Subcutaneous adipose tissue (tissue), 4 donors: ENCODE measurements around the gene PPAN. TPM values are rescaled to one million over a fixed set of nuclear protein-coding genes. Genes with fewer than 3 reads are reported as not detected.

ENCODE experiments used
- total RNA-seq, 4 donors: library from RNA; depleted of rRNA; stranded (reverse); fragments of >200 nt; gene quantifications; one replicate each; pipeline ENCODE4 v1.1.0, GENCODE V29; 2016
- TF ChIP-seq, protein P1 (sequence below): fragments of 450-650 bp; IDR thresholded peaks from one replicate; pipeline ENCODE4 v1.5.1; 2016; ENCODE audit warnings: low read depth, mild to moderate bottlenecking, control low read depth, antibody characterized with exemption, moderate library complexity

The PPAN gene
- total RNA-seq, 4 donors from 2014 or later = 14.2 to 31.8 (median 15.0) TPM

DNA sequence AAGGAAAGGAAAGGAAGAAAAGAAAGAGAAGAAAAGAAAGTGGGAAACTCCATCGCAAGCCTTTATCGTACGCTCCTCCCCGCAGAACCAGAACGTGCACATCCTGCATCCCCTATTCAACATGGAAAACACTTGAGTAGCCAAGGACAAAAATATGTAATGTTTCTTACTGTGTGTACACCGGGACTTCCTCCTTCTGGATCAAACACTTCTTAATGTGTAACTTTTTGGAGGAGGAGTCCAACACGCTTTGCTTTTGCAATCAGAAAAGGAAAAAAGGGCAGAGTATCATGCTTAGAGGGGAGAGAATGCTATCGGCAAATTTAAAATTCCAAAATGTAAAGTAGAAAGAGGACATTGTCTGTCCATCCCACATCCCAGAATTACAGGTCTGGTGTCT lies 27.8 kb upstream of the PPAN start:
- TF ChIP-seq, protein P1, sequence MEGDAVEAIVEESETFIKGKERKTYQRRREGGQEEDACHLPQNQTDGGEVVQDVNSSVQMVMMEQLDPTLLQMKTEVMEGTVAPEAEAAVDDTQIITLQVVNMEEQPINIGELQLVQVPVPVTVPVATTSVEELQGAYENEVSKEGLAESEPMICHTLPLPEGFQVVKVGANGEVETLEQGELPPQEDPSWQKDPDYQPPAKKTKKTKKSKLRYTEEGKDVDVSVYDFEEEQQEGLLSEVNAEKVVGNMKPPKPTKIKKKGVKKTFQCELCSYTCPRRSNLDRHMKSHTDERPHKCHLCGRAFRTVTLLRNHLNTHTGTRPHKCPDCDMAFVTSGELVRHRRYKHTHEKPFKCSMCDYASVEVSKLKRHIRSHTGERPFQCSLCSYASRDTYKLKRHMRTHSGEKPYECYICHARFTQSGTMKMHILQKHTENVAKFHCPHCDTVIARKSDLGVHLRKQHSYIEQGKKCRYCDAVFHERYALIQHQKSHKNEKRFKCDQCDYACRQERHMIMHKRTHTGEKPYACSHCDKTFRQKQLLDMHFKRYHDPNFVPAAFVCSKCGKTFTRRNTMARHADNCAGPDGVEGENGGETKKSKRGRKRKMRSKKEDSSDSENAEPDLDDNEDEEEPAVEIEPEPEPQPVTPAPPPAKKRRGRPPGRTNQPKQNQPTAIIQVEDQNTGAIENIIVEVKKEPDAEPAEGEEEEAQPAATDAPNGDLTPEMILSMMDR = no peak

DNA sequence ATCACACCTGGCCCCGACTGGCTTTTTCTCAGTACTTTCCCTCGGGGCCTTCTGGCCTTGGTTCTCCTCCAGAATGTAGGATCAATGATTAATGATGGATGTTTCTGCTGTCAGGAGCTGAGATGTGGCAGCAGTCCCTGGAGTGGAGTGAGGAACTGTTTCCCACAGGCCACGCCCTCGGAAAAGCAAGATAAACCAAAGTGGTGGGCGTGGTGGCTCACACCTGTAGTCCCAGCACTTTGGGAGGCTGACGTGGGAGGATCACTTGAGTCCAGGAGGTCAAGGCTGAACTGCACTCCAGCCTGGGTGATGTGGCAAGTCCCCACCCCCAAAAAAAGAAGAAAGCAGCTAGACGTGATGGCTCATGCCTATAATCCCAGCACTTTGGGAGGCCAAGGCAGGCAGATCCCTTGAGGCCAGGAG lies 27.1 kb upstream of the PPAN start:
- TF ChIP-seq, protein P1 = no peak

- TF ChIP-seq, protein P1 = no peak
Observed at GRCh38 chr19:10083911-10084310, 22.3 kb upstream of the PPAN start.

DNA sequence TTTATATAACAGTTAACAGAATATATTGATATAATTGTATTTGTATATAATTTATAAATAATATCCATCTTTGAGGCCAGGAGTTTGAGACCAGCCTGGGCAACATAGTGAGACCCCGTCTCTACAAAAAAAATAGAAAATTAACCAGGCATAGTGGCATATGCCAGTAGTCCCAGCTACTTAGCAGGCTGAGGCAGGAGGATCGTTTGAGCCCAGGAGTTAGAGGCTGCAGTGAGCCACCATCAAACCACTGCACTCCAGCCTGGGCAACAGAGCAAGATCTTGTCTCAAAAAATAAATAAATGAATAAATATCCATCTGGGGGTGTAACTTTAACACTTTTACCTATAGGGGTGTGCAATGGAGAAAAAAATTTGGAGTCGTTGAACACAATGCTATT lies 21.4 kb upstream of the PPAN start:
- TF ChIP-seq, protein P1 = no peak

DNA sequence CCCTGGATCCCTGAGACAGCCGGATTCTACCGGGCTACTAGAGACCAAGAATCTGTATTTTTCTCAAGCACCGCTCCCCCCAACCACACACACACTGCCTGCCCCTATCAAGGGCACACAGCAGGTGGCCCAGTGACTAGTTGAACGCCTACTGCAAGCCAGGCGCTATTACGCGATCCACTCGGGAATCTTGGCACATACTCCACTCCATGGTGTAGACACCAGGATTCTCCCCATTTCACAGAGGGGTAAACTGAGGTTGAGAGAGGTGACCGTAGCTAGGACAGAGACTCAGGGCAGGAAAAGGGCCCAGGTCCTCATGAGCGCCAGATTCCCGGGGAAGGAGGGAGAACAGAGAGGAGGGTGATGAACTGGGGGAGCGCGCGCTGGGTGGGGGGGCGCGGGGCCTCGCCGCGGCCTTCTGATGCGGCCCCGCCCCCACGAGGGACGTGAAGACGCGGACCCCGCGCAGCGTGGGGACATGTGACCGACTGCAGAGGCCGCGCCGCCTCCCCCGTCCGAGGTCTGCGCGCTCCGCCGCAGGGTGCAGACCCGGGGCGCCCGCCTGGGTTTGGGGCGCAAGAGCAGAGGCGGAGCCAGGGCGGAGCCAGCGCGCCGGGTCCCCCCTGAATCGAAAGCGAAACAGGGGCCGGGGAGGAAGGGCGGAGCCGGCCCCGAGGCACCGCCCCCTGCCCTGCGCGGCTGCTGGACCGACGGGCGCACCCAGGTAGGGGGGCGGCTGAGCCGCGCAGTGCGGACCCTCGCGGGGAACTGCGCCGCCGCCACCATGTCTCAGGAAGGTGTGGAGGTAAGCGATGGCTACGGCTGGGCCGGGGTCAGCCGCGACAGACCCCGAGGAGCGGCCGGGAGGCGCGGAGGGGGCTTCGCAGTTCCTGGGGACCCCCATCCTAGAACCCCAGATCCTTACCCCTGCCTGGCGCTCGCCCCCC lies 20.2 kb upstream of the PPAN start, which contains the start of gene SHFL:
Gene SHFL (plus strand): TSS at position 677 of the 950 bp plus-strand sequence. CDS start 111 bp downstream, at position 788.
- TF ChIP-seq, protein P1 = no peak

GRCh38 chr19:10086591-10087192 lies 19.5 kb upstream of the PPAN start:
- TF ChIP-seq, protein P1 = no peak
